Measurements from ENCODE around the gene MYL5. TPM values are rescaled to one million over a fixed set of nuclear protein-coding genes. Genes with fewer than 3 reads are reported as not detected.
A peak's percentile ranks its signal among the peaks of the same experiment; 100 is the strongest.

Gene MYL5
- polyA plus RNA-seq, 3 donors = 4.2 to 12.6 (median 7.2) TPM

DNA sequence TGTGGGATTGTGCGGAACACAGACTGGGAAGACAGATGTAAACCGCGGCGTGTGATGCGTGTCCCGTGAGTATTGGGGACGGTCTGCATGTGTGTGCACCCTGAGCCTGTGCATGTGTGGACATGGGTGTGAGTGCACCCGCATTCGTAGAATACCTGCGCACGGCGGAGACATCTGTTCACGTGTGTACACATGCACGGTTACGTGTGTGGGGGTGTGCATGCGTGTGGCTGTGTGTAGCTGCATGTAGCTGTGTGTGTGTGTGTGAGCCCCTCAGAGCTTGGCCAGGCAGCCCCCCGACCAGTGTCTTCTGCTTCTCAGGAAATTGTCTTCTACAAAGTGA is 19.9 kb upstream of the MYL5 start:
- intact Hi-C loops (cut with micrococcal nuclease) = no loop called here
- no peaks in the 10 kb centered on the region for H3K4me1 Mint-ChIP-seq
- H3K27ac Mint-ChIP-seq = peak overlapping the region in 1 of 7 donors; percentile 12
- 97% methylated on average over 14 of the region's 17 CpGs for WGBS (ENCODE audit: insufficient coverage)
- Histone ChIP-seq H4K20me1 (ENCODE audit: insufficient read depth, low read length) (no peaks in the 10 kb centered on the region), H3K36me3 (replicated peaks in 1 of 2; ENCODE audit: control insufficient read depth in 1 of 2, insufficient read depth in 2 of 2, low read length in 2 of 2) (no peaks in the 10 kb centered on the region), H3K4me3 (replicated peaks in 1 of 3; ENCODE audit: low read depth in 2 of 3, low read length in 3 of 3) (no peak overlapping the region), H2AFZ (ENCODE audit: insufficient read depth, low read depth, low read length, poor library complexity, severe bottlenecking) (no peak overlapping the region), H3K4me2 (replicated peaks; ENCODE audit: extremely low read depth, low read length, poor library complexity, severe bottlenecking) (no peak overlapping the region), H3K9me3 (replicated peaks in 1 of 2; ENCODE audit: control insufficient read depth in 1 of 2, insufficient read depth in 1 of 2, low read length in 2 of 2) (peaks cover 0 to 9% of the 10 kb centered on the region in 2 donors), H3K4me1 (ENCODE audit: control insufficient read depth in 1 of 2, insufficient read depth in 2 of 2, low read length in 2 of 2) (no peaks in the 10 kb centered on the region), H3K9ac (ENCODE audit: insufficient read depth, low read length, poor library complexity, severe bottlenecking) (no peak overlapping the region), H3K27ac (ENCODE audit: low read depth in 1 of 2, low read length in 2 of 2) (no peak overlapping the region), H3K27me3 (ENCODE audit: control insufficient read depth in 2 of 2, insufficient read depth in 2 of 2, low read length in 2 of 2) (peaks cover 0 to 15% of the 10 kb centered on the region in 2 donors), H3K79me2 (ENCODE audit: insufficient read depth, low read length) (no peaks in the 10 kb centered on the region)
- TF ChIP-seq, protein P1, sequence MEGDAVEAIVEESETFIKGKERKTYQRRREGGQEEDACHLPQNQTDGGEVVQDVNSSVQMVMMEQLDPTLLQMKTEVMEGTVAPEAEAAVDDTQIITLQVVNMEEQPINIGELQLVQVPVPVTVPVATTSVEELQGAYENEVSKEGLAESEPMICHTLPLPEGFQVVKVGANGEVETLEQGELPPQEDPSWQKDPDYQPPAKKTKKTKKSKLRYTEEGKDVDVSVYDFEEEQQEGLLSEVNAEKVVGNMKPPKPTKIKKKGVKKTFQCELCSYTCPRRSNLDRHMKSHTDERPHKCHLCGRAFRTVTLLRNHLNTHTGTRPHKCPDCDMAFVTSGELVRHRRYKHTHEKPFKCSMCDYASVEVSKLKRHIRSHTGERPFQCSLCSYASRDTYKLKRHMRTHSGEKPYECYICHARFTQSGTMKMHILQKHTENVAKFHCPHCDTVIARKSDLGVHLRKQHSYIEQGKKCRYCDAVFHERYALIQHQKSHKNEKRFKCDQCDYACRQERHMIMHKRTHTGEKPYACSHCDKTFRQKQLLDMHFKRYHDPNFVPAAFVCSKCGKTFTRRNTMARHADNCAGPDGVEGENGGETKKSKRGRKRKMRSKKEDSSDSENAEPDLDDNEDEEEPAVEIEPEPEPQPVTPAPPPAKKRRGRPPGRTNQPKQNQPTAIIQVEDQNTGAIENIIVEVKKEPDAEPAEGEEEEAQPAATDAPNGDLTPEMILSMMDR (IDR thresholded peaks at IDR 0.05) = no peak
- DNase-seq = no peak
- H3K4me3 Mint-ChIP-seq = no peak overlapping the region
- peaks cover 1 to 14% (median 6%) of the 10 kb centered on the region in 7 donors for H3K9me3 Mint-ChIP-seq
- no peaks in the 10 kb centered on the region for H3K36me3 Mint-ChIP-seq
- peaks cover 12 to 23% (median 20%) of the 10 kb centered on the region in 3 donors for H3K27me3 Mint-ChIP-seq (ENCODE audit: low read depth in 3 of 3)

DNA sequence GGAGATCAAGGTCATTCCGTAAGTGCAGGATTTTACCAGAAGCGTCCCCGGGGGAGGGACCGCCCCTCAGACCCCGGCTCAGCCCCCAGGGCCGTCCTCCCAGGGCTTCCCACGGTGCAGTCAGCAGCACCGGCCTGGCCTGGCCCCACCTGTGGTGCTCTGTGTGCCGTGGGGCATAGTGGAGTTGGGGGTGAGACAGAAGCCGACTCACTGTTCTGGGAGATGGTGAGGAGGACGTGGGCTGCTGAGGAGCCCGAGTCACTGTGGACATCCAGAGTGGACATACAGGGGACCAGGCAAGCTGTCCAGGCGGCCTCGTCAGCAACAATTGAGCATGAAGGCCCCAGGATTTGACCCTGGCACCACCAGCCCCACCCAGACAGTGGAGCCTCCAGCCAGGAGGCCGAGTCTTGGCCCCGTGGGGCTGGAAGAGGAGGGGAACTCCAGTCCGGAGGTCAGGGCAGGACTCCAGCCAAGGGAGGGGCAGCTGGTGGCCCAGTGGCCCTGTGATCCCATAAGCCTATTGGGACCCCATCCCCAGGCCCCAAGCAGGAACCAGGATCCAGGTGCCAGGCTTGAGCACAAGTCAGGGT is 19.4 kb upstream of the MYL5 start:
- no peak overlapping the region for H3K27ac ChIP-seq (ENCODE audit: low read depth in 1 of 2, low read length in 2 of 2)
- no peak overlapping the region for H3K9ac ChIP-seq (ENCODE audit: insufficient read depth, low read length, poor library complexity, severe bottlenecking)
- H3K4me3 ChIP-seq (replicated peaks in 1 of 3; ENCODE audit: low read depth in 2 of 3, low read length in 3 of 3) = no peak overlapping the region
- H3K4me1 Mint-ChIP-seq = no peaks in the 10 kb centered on the region
- no peaks in the 10 kb centered on the region for H3K36me3 ChIP-seq (replicated peaks in 1 of 2; ENCODE audit: control insufficient read depth in 1 of 2, insufficient read depth in 2 of 2, low read length in 2 of 2)
- H3K27me3 Mint-ChIP-seq (ENCODE audit: low read depth in 3 of 3) = peaks cover 13 to 23% (median 20%) of the 10 kb centered on the region in 3 donors
- no peak overlapping the region for H3K4me3 Mint-ChIP-seq
- H3K4me2 ChIP-seq (replicated peaks; ENCODE audit: extremely low read depth, low read length, poor library complexity, severe bottlenecking) = no peak overlapping the region
- no peaks in the 10 kb centered on the region for H3K36me3 Mint-ChIP-seq
- DNase-seq = no peak
- no peaks in the 10 kb centered on the region for H3K79me2 ChIP-seq (ENCODE audit: insufficient read depth, low read length)
- WGBS (ENCODE audit: insufficient coverage) = 78% methylated on average over 13 of the region's 17 CpGs
- peaks cover 1 to 15% (median 7%) of the 10 kb centered on the region in 7 donors for H3K9me3 Mint-ChIP-seq
- H4K20me1 ChIP-seq (ENCODE audit: insufficient read depth, low read length) = no peaks in the 10 kb centered on the region
- H3K27ac Mint-ChIP-seq = no peak overlapping the region
- intact Hi-C loops (cut with micrococcal nuclease) = no loop called here
- TF ChIP-seq, protein P1 (IDR thresholded peaks at IDR 0.05) = no peak
- peaks cover 0 to 15% of the 10 kb centered on the region in 2 donors for H3K27me3 ChIP-seq (ENCODE audit: control insufficient read depth in 2 of 2, insufficient read depth in 2 of 2, low read length in 2 of 2)
- no peaks in the 10 kb centered on the region for H3K4me1 ChIP-seq (ENCODE audit: control insufficient read depth in 1 of 2, insufficient read depth in 2 of 2, low read length in 2 of 2)
- H2AFZ ChIP-seq (ENCODE audit: insufficient read depth, low read depth, low read length, poor library complexity, severe bottlenecking) = no peak overlapping the region
- H3K9me3 ChIP-seq (replicated peaks in 1 of 2; ENCODE audit: control insufficient read depth in 1 of 2, insufficient read depth in 1 of 2, low read length in 2 of 2) = peaks cover 0 to 9% of the 10 kb centered on the region in 2 donors

Measured in CD14-positive monocyte (primary cell).